AG10803 (cell line): Measurements from ENCODE around the gene BORCS6.

Experiments
- DNase-seq: peaks from one replicate; pipeline ENCODE4 v3.0.0; 2010; ENCODE audit warnings: low read depth
- H3K4me3 ChIP-seq: 2 replicates; pipeline ENCODE4 v1.5.1; 2011; ENCODE audit warnings: mild to moderate bottlenecking, low read length, control low read depth
- TF ChIP-seq, protein P1 (sequence below): conservative IDR thresholded peaks from 2 replicates; pipeline ENCODE4 v1.5.1; 2011; ENCODE audit warnings: mild to moderate bottlenecking, low read length, control low read depth, inconsistent platforms

BORCS6 gene

DNA sequence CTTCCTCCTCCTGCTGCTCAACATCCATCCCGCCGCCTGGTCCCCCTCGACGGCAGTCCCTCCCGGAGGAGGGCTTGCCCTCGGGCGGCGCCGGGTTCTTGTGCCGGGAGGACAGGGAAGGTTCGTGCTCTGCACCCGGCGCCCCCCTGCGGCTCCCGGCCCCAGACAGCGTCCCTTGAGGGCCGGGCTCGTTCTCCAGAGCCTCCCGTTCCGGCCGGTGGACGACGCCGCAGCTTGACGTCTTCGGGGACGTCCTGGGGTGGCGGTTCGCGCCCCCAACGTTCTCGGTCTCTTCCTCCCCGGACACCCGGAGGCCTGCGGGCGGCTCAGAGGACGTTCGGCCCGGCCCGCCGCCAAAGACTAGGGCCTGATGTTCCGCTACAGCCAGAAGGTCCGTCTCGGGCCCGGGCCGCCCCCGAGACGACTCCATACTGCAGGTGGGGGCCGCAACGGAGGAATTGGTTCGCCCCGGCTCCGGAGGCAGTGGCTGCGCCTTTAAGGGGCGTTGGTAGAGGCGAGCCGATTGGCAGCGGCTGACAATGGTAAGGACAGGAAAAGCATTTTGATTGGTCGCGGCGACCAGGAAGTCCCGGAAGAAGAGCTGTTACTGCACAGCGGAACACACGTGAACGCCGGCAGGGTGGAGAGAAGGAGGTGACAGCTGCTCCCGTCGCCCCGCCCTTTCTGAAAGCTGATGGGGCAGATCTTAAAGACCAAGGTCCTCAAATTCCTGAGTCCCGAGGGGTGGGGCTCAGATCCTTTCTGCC is at the start of gene BORCS6:
Gene BORCS6, minus strand, starts transcription at position 470 of the 767 bp plus-strand sequence. Its CDS starts 40 bp downstream, at position 430.
- TF ChIP-seq, protein P1, sequence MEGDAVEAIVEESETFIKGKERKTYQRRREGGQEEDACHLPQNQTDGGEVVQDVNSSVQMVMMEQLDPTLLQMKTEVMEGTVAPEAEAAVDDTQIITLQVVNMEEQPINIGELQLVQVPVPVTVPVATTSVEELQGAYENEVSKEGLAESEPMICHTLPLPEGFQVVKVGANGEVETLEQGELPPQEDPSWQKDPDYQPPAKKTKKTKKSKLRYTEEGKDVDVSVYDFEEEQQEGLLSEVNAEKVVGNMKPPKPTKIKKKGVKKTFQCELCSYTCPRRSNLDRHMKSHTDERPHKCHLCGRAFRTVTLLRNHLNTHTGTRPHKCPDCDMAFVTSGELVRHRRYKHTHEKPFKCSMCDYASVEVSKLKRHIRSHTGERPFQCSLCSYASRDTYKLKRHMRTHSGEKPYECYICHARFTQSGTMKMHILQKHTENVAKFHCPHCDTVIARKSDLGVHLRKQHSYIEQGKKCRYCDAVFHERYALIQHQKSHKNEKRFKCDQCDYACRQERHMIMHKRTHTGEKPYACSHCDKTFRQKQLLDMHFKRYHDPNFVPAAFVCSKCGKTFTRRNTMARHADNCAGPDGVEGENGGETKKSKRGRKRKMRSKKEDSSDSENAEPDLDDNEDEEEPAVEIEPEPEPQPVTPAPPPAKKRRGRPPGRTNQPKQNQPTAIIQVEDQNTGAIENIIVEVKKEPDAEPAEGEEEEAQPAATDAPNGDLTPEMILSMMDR, result no peak
- peak; percentile 99 for DNase-seq
- peak within 1 kb of the TSS; percentile 73 for H3K4me3 ChIP-seq

DNA sequence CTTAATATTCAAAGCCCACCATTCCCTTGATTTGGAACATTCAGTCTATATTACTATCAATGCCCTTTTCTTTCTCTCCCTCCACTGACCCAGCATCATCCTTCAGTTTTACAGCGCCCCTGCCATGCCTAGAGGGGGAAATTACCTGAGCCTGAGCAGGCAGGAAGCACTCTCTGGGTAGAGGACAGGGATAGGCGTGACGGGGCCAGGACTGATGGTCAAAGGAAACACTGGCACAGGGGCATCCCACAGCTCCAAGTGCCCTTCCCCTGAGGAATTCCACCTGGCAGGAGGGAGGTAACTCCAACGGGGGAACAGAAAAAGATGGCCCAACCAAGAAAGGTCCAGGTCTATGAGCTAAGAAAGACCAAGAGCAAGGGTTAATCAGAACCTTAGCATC is 47.9 kb upstream of the BORCS6 start:
- no peak overlapping the region for H3K4me3 ChIP-seq
- TF ChIP-seq, protein P1, result no peak
- no peak for DNase-seq

DNA sequence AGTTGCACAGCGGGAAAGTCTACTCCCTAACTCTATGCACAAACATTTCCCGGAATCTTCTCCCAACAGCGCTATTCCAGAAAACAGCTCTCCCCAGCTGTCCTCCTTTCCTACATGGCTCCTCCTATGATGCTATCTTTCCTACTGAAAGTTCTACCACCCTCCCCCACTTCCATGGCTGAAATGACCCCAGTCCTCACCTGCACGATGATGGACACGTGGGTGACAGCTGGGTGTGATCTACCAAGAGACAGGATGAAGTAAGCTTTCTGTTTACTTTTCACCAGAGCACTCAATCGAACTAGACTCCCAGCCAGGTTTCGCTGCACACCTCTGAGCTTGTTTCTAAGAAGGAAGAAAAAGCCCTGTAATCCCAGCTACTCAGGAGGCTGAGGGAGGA is 47.2 kb upstream of the BORCS6 start:
- DNase-seq, result no peak
- TF ChIP-seq, protein P1, result no peak
- no peak overlapping the region for H3K4me3 ChIP-seq

DNA sequence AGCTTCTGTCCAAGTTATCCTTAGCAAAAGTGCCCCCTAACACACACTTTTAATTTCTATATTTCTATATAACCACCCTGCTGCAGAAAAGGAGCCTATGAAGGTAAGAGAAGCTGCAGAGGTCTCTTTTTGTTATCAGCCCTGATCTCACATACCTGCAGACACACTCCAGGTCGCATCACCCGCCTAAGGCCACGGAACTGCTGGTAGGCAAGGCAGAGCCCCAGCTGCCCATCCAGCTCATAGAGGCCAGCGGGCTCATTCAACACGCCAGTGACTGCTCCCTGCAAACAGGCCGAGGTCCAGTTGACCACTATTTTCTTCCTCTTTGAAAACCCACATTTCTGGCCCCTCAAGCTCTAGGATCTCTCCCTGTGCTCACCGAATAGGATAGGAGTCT is 45.7 kb upstream of the BORCS6 start:
- TF ChIP-seq, protein P1, result no peak
- no peak for DNase-seq
- H3K4me3 ChIP-seq, result no peak overlapping the region

DNA sequence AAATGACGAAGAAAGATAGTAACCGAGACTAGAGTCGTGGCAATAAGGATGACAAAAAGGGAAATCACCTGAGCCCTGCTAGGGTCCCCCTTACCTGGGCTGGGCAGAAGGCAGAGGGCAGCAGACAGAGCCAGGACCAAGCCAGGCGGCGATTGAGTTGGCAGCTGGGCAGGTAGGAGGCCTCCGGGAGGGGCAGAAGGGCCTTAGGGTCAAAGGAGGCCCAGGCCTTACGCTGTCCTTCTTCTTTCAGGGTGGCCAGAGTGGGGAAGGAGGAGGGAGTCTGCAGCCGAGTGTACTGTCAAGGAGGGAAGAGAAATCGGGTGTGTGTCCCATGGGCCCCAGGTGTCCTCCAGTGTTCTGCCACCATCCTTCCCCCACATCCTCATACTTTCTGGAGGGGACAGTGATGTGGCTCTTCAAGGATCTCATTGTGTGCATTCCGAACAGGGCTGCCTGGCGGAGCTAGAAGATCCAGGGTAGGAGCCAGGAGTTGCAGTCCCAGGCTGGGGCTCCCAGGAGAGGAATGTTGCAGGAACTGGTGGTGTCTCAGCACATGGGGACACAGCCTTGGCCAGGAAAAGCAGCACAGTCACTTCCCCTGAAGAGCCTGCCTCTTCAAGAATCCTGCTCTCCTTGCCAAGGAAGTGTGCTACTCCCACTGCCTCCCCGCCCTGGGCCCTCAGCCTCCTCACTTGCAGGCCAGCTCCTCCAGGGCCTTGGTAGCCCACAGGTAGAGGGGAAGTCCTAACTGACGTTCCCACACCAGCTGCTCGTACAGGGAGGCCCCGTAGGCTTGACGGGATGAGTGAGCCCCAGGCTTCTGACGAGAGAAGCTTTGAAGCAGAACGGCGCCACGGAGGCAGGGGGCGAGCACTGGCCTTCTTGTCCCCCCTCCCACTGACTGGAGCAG is 44.6 kb upstream of the BORCS6 start:
- TF ChIP-seq, protein P1, result no peak
- DNase-seq, result no peak
- no peak overlapping the region for H3K4me3 ChIP-seq

DNA sequence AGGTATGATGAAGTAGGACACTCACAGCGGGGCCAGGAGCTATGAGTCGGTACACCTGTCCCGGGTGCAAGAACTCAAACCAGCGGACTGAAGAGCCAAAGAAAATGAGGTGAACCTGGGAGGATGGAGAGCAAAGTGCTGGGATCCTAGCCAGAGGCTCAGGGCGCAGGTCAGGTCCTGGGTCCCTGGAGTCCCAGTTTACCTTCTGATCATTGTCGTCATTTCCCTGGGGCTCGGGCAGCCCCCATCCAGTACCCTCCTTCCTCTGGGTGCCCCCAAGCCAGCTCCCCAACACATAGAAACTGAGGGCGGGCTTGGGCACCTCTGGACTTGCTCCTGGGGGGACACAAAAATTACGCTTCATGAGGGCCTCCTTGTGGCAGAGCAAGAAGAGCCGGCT is 41.7 kb upstream of the BORCS6 start:
- no peak for DNase-seq
- H3K4me3 ChIP-seq, result no peak overlapping the region
- TF ChIP-seq, protein P1, result no peak
